Endometrial microvascular endothelial cells (primary cell): ENCODE data around the gene MYO18A. TPM values are rescaled to one million over a fixed set of nuclear protein-coding genes. Genes with fewer than 3 reads are reported as not detected.
"Not testable (repeated sequence)": the region's sequence is repeated elsewhere in the genome, so short reads cannot be mapped to it uniquely, and the experiment has no call there.

Source experiments
- in situ Hi-C: cut with HindIII; loops from 2 replicates; pipeline ENCODE4 v1.10.0; 2017; ENCODE audit warnings: low sequenced_read_pairs, low pct_unique_long_range_greater_than_20kb; ENCODE audit errors: inconsistent ontology term
- total RNA-seq: library from RNA; depleted of rRNA; stranded (reverse); fragments of >200 nt; gene quantifications from one replicate; pipeline ENCODE4 v1.2.3, GENCODE V29; 2015; ENCODE audit errors: inconsistent ontology term

MYO18A gene
- total RNA-seq, 1 donor from 2014 or later: 8.3 TPM

GRCh38 chr17:29094101-29094708, 86.0 kb downstream of the MYO18A start:
- in situ Hi-C loops: no loop called here

GRCh38 chr17:29093090-29093871, 86.9 kb downstream of the MYO18A start:
- in situ Hi-C loops: no loop called here

- in situ Hi-C loops: no loop called here
Observed at GRCh38 chr17:29091606-29092289, 88.5 kb downstream of the MYO18A start.

- in situ Hi-C loops: no loop called here
Observed at GRCh38 chr17:29090750-29091605, 89.2 kb downstream of the MYO18A start.

GRCh38 chr17:29090108-29090507, 90.1 kb downstream of the MYO18A start:
- in situ Hi-C loops: no loop called here

- in situ Hi-C loops: no loop called here
Observed at GRCh38 chr17:29089601-29090044, 90.6 kb downstream of the MYO18A start.

- in situ Hi-C loops: not testable (repeated sequence)
Observed at GRCh38 chr17:29088782-29089181, 91.4 kb downstream of the MYO18A start.

GRCh38 chr17:29086628-29087332, 93.4 kb downstream of the MYO18A start:
- in situ Hi-C loops: no loop called here

- in situ Hi-C loops: no loop called here
Observed at GRCh38 chr17:29085223-29085622, 95.0 kb downstream of the MYO18A start.

GRCh38 chr17:29084541-29085146, 95.6 kb downstream of the MYO18A start:
- in situ Hi-C loops: no loop called here

GRCh38 chr17:29080965-29081364, 99.2 kb downstream of the MYO18A start:
- in situ Hi-C loops: no loop called here

- in situ Hi-C loops: no loop called here
Observed at GRCh38 chr17:29080323-29080722, 99.9 kb downstream of the MYO18A start.

- in situ Hi-C loops: no loop called here
Observed at GRCh38 chr17:29079887-29080286, 100.3 kb downstream of the MYO18A start.

GRCh38 chr17:29079433-29079832, 100.8 kb downstream of the MYO18A start:
- in situ Hi-C loops: no loop called here

- in situ Hi-C loops: no loop called here
Observed at GRCh38 chr17:29078183-29079045, 101.8 kb downstream of the MYO18A start.

GRCh38 chr17:29077320-29077719, 102.9 kb downstream of the MYO18A start:
- in situ Hi-C loops: no loop called here

- in situ Hi-C loops: no loop called here
Observed at GRCh38 chr17:29076722-29077121, 103.5 kb downstream of the MYO18A start.
